H1 (cell line): ENCODE data around the gene RPLP2. TPM values are rescaled to one million over a fixed set of nuclear protein-coding genes. Genes with fewer than 3 reads are reported as not detected.
A peak's percentile ranks its signal among the peaks of the same experiment; 100 is the strongest.

Experiments
- BCL11A ChIP-seq, 2 experiments: IDR thresholded peaks; one replicate each; pipeline ENCODE4 v1.6.1; 2011; ENCODE audit warnings: low read depth in 2 of 2, low read length in 2 of 2, mild to moderate bottlenecking in 2 of 2
- CEBPB ChIP-seq: IDR thresholded peaks from 2 replicates; pipeline ENCODE4 v1.6.1; 2012; ENCODE audit warnings: low read depth, low read length
- EGR1 ChIP-seq: IDR thresholded peaks from 2 replicates; pipeline ENCODE4 v1.6.1; 2011; ENCODE audit warnings: low read depth, low read length, borderline replicate concordance
- EP300 ChIP-seq, 2 experiments: IDR thresholded peaks; 1 replicate in 1 of 2; 2 replicates in 1 of 2; pipeline ENCODE4 v1.6.1; 2011 to 2012; ENCODE audit warnings: low read depth in 2 of 2, low read length in 2 of 2, mild to moderate bottlenecking in 2 of 2, borderline replicate concordance in 1 of 2, inconsistent platforms in 1 of 2, moderate library complexity in 1 of 2
- EZH2 ChIP-seq: fragments of 200-600 bp; sonication (generic); IDR thresholded peaks from 2 replicates; pipeline ENCODE4 v1.7.1; 2012; ENCODE audit warnings: low read depth, mild to moderate bottlenecking, moderate library complexity, low read length, inconsistent platforms; ENCODE audit not compliant: severe bottlenecking
- POLR2AphosphoS5 ChIP-seq: IDR thresholded peaks from 2 replicates; pipeline ENCODE4 v1.6.1; 2011; ENCODE audit warnings: low read depth, low read length
- TEAD4 ChIP-seq: IDR thresholded peaks from 2 replicates; pipeline ENCODE4 v1.6.1; 2012; ENCODE audit warnings: low read depth, low read length, inconsistent platforms, mixed read lengths
- polyA plus RNA-seq, 7 experiments: library from polyadenylated mRNA; depleted of rRNA in 3 of 7; stranded (reverse) in 5 of 7; unstranded in 2 of 7; fragments of >200 nt in 5 of 7; fragments of 200-250 nt in 2 of 7; gene quantifications; 1 replicate in 5 of 7; 2 replicates in 1 of 7; 4 replicates in 1 of 7; pipeline versions ENCODE4 v1.2.1 to v1.2.3, GENCODE V29; 2011 to 2013; ENCODE audit warnings: missing spikeins in 2 of 7, mixed read lengths in 2 of 7
- total RNA-seq: library from RNA; stranded (reverse); fragmentation: NEBNext Ultra II Directional; extraction: Animal tissue kit (Norgen Biotek cat#: 25700); gene quantifications from 2 replicates; pipeline ENCODE4 v1.2.1, GENCODE V29; 2021
- TF ChIP-seq, protein P1 (sequence below): fragments of 300-600 bp; sonication (generic); IDR thresholded peaks from 2 replicates; pipeline ENCODE4 v1.7.1; 2012; ENCODE audit warnings: low read length, moderate library complexity, mild to moderate bottlenecking, inconsistent platforms; ENCODE audit not compliant: insufficient replicate concordance
- TF ChIP-seq, protein P2 (sequence below): IDR thresholded peaks from 2 replicates; pipeline ENCODE4 v1.6.1; 2012; ENCODE audit warnings: inconsistent platforms

The RPLP2 gene
- total and polyA plus RNA-seq, 2 of the 8 experiments (the other 6 are each of a cell fraction or from before 2014, with no cell fraction given): 1,789 to 2,106 TPM

DNA sequence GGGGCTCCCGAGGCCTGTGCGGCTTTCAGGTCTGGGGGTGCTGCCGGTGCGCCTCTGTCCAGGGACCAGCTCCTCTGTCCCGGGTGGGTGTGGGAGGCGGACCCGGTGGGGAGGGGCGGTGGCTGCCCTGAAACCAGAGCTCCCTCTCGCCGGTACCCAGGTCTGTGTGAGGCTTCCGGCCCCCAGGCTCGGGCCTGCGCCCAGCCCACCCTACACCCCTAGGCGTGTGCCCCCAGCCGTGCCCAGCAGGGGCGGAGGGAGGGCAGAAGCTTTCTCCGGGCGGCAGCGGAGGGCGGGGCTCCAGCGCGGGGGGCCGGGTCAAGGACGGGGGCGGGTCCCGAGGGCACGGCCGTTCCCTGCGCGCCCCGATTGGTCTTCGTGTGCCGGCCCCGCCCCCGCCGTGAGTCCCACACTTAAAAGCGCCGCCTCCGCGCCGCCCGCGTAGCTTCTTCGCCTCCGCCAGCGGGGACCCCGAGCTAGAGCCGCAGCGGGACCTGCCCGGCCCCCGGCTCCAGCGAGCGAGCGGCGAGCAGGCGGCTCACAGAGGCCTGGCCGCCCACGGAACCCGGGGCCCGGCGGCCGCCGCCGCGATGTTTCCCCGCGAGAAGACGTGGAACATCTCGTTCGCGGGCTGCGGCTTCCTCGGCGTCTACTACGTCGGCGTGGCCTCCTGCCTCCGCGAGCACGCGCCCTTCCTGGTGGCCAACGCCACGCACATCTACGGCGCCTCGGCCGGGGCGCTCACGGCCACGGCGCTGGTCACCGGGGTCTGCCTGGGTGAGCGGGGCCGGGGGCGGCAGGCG is 9.6 kb downstream of the RPLP2 start (continued):
- TF ChIP-seq, protein P1, sequence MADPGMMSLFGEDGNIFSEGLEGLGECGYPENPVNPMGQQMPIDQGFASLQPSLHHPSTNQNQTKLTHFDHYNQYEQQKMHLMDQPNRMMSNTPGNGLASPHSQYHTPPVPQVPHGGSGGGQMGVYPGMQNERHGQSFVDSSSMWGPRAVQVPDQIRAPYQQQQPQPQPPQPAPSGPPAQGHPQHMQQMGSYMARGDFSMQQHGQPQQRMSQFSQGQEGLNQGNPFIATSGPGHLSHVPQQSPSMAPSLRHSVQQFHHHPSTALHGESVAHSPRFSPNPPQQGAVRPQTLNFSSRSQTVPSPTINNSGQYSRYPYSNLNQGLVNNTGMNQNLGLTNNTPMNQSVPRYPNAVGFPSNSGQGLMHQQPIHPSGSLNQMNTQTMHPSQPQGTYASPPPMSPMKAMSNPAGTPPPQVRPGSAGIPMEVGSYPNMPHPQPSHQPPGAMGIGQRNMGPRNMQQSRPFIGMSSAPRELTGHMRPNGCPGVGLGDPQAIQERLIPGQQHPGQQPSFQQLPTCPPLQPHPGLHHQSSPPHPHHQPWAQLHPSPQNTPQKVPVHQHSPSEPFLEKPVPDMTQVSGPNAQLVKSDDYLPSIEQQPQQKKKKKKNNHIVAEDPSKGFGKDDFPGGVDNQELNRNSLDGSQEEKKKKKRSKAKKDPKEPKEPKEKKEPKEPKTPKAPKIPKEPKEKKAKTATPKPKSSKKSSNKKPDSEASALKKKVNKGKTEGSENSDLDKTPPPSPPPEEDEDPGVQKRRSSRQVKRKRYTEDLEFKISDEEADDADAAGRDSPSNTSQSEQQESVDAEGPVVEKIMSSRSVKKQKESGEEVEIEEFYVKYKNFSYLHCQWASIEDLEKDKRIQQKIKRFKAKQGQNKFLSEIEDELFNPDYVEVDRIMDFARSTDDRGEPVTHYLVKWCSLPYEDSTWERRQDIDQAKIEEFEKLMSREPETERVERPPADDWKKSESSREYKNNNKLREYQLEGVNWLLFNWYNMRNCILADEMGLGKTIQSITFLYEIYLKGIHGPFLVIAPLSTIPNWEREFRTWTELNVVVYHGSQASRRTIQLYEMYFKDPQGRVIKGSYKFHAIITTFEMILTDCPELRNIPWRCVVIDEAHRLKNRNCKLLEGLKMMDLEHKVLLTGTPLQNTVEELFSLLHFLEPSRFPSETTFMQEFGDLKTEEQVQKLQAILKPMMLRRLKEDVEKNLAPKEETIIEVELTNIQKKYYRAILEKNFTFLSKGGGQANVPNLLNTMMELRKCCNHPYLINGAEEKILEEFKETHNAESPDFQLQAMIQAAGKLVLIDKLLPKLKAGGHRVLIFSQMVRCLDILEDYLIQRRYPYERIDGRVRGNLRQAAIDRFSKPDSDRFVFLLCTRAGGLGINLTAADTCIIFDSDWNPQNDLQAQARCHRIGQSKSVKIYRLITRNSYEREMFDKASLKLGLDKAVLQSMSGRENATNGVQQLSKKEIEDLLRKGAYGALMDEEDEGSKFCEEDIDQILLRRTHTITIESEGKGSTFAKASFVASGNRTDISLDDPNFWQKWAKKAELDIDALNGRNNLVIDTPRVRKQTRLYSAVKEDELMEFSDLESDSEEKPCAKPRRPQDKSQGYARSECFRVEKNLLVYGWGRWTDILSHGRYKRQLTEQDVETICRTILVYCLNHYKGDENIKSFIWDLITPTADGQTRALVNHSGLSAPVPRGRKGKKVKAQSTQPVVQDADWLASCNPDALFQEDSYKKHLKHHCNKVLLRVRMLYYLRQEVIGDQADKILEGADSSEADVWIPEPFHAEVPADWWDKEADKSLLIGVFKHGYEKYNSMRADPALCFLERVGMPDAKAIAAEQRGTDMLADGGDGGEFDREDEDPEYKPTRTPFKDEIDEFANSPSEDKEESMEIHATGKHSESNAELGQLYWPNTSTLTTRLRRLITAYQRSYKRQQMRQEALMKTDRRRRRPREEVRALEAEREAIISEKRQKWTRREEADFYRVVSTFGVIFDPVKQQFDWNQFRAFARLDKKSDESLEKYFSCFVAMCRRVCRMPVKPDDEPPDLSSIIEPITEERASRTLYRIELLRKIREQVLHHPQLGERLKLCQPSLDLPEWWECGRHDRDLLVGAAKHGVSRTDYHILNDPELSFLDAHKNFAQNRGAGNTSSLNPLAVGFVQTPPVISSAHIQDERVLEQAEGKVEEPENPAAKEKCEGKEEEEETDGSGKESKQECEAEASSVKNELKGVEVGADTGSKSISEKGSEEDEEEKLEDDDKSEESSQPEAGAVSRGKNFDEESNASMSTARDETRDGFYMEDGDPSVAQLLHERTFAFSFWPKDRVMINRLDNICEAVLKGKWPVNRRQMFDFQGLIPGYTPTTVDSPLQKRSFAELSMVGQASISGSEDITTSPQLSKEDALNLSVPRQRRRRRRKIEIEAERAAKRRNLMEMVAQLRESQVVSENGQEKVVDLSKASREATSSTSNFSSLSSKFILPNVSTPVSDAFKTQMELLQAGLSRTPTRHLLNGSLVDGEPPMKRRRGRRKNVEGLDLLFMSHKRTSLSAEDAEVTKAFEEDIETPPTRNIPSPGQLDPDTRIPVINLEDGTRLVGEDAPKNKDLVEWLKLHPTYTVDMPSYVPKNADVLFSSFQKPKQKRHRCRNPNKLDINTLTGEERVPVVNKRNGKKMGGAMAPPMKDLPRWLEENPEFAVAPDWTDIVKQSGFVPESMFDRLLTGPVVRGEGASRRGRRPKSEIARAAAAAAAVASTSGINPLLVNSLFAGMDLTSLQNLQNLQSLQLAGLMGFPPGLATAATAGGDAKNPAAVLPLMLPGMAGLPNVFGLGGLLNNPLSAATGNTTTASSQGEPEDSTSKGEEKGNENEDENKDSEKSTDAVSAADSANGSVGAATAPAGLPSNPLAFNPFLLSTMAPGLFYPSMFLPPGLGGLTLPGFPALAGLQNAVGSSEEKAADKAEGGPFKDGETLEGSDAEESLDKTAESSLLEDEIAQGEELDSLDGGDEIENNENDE: no peak
- TF ChIP-seq, protein P2, sequence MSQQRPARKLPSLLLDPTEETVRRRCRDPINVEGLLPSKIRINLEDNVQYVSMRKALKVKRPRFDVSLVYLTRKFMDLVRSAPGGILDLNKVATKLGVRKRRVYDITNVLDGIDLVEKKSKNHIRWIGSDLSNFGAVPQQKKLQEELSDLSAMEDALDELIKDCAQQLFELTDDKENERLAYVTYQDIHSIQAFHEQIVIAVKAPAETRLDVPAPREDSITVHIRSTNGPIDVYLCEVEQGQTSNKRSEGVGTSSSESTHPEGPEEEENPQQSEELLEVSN: no peak
- TF ChIP-seq BCL11A (IDR thresholded peaks at IDR 0.05; ENCODE audit: low read depth in 2 of 2, low read length in 2 of 2) (no peak), CEBPB (no peak), POLR2AphosphoS5 (no peak), EZH2 (no peak), EP300 (IDR thresholded peaks at IDR 0.05; ENCODE audit: borderline replicate concordance in 1 of 2, low read depth in 2 of 2, low read length in 2 of 2) (no peak), TEAD4 (no peak), EGR1 (peak; percentile 70; the same call in 1 of the 2 replicates)
